Hepatocyte (in vitro differentiated cells): Measurements from ENCODE around the gene TMPRSS2.

Experiments used
- EZH2 ChIP-seq: fragments of 200-600 bp; sonication (generic); IDR thresholded peaks from 2 replicates; pipeline ENCODE4 v1.6.1; 2016; ENCODE audit warnings: antibody characterized with exemption, mild to moderate bottlenecking, borderline replicate concordance
- EZH2phosphoT487 ChIP-seq: fragments of 200-600 bp; sonication (generic); IDR thresholded peaks from one replicate; pipeline ENCODE4 v1.6.1; 2018; ENCODE audit warnings: antibody characterized with exemption, mild to moderate bottlenecking, low read depth, moderate library complexity; ENCODE audit not compliant: unreplicated experiment, severe bottlenecking
- TF ChIP-seq, protein P1 (sequence below): fragments of 200-600 bp; sonication (generic); IDR thresholded peaks from 2 replicates; pipeline ENCODE4 v1.5.1; 2016; ENCODE audit warnings: antibody characterized with exemption, mild to moderate bottlenecking; ENCODE audit not compliant: poor library complexity

DNA sequence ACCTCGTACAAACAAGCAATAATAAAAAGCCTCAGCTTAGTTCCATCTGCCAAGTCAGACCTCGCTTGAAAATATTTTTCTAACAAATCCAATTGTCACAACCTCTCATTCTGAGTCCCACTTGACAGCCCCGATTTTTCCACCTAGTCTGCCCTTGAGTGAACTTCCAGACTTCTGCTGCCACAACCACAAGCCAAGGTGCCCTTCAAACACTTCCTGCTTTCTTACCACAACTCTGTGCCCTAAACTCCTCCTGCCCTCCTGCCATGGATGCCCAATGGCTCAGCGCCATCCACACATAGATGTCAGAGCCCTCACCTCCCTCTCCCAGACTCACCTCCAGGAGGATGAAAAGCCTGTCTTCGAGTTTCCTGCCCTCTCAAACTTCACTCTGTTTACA lies 3.9 kb downstream of the TMPRSS2 start:
- TF ChIP-seq, protein P1, sequence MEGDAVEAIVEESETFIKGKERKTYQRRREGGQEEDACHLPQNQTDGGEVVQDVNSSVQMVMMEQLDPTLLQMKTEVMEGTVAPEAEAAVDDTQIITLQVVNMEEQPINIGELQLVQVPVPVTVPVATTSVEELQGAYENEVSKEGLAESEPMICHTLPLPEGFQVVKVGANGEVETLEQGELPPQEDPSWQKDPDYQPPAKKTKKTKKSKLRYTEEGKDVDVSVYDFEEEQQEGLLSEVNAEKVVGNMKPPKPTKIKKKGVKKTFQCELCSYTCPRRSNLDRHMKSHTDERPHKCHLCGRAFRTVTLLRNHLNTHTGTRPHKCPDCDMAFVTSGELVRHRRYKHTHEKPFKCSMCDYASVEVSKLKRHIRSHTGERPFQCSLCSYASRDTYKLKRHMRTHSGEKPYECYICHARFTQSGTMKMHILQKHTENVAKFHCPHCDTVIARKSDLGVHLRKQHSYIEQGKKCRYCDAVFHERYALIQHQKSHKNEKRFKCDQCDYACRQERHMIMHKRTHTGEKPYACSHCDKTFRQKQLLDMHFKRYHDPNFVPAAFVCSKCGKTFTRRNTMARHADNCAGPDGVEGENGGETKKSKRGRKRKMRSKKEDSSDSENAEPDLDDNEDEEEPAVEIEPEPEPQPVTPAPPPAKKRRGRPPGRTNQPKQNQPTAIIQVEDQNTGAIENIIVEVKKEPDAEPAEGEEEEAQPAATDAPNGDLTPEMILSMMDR, result no peak
- TF ChIP-seq EZH2 (no peak), EZH2phosphoT487 (no peak)
